HG03439 (cell line): ENCODE data around the gene PTBP1.

Experiments used
- ATAC-seq: cut with Tn5 transposase; IDR thresholded peaks from one replicate; pipeline ENCODE4 v1.9.1; 2021; ENCODE audit warnings: mild to moderate bottlenecking, moderate library complexity; ENCODE audit not compliant: unreplicated experiment

Gene PTBP1

DNA sequence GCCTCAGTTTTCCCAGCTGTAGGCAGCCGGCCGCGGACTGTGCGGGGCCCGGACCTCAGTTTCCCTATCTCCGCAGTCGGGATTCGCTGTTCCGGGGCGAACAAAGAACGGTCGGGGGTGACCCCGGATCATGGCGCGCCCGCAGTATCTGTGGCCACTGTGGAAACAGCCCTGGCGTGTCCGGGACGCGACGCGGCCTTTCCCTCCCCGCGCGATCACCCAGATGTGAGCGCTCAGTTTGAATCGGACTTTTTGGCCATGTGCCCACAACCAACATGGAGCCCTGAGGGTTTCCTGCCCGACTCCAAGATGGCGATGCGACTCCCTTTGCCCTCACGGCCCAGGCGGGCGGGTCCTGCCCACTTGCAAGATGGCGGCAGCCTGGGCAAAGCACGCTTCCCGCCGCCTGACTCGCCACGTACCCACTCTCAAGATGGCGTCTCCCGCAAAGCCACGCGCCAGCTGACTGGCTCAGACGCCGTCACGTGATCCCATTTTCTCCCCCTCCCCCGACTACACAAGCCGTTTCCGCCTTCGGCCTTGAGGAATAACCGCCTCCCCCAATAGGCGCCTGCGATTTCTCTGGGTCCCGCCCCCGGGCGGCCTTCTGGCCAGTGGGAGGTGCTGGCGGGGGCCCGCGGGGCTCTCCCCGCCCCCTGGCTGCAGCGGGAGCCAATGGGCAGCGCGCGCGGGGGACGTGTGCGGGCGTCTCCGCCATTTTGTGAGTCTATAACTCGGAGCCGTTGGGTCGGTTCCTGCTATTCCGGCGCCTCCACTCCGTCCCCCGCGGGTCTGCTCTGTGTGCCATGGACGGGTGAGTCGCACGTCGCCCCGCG is at the start of gene PTBP1:
Gene PTBP1, plus strand, starts transcription at position 761 of the 836 bp plus-strand sequence. Its CDS starts 46 bp downstream, at position 807.
- ATAC-seq: peak; percentile 79

DNA sequence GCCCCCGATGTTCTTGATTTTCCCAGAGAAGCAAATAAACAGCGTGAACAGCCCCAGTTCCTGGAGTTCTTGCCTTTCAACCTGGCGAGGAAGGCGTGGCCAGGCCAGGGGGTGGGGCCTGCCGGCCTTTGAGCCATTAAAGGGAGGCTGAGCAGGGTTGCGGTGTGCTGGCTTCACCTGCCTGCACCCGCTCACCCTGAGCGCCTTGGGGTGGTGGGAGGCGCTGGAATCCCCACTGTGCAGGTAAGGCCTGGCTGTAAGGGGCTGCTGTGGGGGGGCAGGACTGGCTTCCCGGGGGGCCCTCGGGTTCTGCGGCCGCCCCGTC is 49.0 kb upstream of the PTBP1 start:
- no peak for ATAC-seq

DNA sequence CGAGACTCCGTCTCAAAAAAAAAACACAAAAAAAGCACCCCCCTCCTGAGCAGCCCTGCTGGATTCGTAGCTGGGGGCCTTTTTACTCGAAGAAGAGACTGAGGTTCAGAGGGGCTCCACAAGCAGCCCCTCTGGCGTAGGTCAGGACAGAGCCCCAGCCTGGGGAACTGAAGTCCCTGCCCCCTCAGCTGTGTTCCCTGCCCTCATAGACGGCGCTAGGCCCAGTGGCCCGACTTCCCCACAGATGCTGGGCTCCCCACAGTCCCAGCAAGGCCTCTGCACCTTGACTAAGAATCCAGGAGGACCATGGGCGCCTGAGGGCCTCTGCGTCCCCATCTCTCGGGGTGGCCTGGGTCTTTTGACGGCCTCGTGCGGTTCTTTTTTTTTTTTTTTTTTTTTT is 47.4 kb upstream of the PTBP1 start:
- ATAC-seq: no peak

DNA sequence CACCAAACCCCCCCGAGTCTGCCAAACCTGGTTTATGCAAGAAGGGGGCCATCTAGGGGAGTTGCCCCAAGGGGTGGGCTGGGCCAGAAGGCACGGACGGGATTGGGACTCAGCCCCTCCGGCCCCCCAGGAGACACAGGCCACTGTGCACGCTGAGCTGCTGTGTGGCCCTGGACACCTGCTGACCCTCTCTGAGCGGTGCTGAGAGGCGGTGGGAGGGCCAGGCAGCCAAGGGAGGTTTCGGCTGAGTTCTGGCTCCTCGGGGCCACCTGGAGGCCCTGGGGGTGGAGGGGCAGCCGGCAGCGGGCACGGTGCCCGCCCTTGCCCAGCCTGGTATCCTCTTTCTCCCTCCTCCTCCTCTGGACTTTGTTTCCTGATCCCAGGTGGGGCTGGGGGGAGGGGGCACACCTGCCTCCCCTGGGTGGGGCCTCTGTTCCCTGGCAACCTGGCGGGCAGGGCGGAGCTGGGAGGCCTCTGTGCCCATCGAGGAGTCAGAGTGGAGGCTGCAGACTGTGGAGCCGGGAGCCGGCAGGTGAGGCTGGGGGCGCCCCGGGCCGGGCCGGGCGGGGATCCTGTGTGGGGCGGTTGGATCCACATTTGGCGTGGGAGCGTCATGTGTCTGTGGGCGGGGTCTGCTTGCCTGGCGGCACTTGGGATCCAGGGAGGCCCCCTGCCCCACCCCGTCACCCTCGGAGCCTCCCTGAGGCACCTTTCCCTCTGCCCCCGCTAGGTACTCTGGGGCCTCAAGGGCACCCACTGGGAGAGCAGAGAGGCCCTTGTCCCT is 46.4 kb upstream of the PTBP1 start, which contains the start of gene MISP:
Gene MISP, plus strand, starts transcription at position 473 of the 784 bp plus-strand sequence. CDS start 5,835 bp downstream, outside the sequence.
- ATAC-seq: no peak

DNA sequence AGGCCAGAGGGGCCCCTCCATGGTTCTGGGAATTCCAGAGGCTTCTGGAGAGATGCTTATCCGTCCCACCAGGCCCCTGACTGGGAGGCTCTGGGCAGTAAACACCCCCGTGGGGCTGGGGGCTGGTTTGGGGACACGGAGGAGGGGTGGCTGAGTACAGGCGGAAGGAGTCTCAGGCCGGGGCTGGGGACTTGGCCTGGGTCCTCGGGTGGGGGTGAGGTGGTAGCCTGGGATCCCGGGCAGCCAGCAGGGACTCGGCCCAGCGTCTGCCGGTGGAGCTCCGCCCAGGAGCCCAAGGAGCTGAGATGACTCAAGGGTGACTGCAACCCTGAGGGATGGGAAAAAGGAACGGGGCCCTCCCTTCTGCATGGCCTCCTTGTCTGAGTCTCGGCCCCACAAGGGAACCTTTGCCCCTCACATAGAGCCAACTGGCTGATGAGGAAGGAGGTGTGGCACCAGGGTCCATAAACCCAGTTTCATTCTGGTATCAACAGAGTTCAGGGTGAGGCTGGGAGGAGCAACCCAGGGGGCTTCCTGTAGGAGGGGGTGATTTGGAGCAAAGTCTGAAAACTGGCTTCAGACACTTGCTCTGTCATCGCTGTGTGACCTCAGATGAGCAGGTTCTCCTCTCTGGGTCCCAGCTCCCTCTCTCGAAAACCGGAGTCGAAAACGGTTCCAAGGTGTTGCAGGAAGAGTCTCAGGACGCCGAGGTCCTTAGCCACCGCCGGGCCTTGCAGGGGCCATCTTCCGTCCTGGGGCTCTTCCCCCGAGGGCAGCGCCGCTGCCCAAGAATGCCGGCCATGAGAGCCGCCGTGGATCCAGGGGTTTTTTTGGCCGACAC is 45.5 kb upstream of the PTBP1 start:
- no peak for ATAC-seq

DNA sequence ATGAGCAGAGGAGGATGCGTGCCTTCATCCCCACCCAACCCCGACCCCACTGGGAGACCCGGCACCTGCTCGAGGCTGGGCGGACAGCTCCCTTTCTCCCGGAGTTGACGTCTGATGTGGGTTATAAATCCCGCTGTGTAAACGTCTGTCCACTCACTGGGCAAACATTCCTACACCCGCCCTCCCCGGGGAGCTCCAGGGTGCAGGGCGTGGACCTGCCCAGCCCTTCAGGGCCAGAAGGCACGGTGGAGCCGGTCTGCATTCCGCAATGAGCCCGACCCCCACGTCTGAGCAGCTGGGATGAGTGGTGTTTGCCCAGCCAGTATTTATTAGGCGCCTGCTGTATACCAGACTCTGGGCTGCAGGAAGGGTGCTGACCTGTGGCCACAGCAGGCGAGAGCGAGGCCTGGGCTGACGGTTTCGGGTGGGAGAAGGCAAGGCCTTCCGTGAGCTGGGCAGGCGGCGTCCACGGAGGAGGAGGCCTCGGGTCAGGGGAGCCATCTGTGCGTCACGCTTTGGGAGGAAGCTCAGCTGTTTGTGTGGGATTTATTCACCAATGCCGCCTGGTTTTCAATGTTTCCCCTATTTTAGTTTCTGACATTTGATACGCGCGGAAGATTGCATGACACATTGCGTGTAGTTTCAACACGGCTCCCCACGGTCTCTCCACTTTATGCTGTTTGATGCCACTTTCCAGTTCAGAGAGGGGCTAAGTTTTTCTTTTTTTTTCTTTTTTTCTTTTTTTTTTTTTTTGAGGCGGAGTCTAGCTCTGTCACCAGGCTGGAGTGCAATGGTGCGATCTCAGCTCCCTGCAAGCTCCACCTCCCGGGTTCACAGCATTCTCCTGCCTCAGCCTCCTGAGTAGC is 44.4 kb upstream of the PTBP1 start:
- no peak for ATAC-seq

GRCh38 chr19:754530-754929 is 42.7 kb upstream of the PTBP1 start:
- ATAC-seq: no peak

DNA sequence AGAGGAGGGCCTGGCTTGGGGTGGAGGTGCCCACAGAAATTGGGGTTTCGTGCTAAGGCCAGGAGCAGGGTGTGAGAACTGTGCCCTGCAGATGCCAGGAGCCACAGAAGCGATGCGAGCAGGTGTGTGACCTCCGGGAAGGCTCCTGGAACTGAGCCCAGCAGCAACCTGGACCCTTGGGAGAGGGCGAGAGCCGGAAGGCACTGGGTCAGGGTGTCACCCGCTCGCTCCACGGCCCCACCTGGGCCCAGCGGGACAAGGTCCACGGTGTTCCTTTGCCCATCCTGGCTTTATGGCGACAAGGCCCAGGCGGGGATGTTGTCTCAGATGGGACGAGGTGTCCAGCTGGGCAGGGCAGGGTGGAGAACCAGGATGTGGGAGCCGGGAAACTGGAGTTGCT is 42.2 kb upstream of the PTBP1 start:
- ATAC-seq: no peak

- no peak for ATAC-seq
Observed at GRCh38 chr19:756236-756635, 41.0 kb upstream of the PTBP1 start.

GRCh38 chr19:756821-757688 is 40.2 kb upstream of the PTBP1 start:
- ATAC-seq: no peak

- ATAC-seq: no peak
Observed at GRCh38 chr19:757811-758668, 39.2 kb upstream of the PTBP1 start.

GRCh38 chr19:763181-763580 is 34.1 kb upstream of the PTBP1 start:
- ATAC-seq: no peak

DNA sequence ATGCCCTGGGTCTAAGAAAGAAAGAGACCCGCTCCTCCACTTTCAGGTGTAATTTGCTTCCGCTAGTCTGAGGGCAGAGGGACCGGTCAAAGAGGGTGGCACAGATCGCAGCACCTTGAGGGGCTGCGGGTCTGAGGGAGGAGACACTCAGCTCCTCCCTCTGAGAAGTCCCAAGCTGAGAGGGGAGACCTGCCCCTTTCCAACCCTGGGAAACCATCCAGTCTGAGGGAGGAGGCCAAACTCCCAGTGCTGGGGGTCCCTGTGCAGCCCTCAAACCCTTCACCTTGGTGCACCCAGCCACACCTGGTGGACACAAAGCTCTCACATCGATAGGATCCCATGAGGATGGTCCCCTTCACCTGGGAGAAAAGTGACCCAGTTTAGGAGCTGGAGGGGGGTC is 33.4 kb upstream of the PTBP1 start:
- no peak for ATAC-seq

DNA sequence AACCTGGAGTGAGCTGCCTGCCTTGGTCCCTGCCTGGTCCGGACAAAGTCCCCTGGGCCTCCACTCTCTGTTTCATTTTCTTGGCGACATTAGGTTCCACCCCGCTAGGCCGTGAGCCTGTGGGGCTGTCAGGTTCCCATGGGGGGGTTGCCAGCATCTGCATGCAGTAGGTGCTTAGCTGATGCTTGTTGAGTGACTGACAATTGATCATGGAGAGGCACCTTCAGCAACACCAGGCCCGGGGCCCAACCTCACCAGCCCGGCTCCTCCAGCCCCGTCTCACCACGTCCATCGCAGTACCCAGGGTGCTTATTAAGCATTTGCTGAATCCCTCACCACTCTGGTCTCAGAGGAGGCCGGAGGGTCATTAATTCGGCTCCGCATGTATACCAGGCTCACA is 33.0 kb upstream of the PTBP1 start:
- ATAC-seq: no peak

DNA sequence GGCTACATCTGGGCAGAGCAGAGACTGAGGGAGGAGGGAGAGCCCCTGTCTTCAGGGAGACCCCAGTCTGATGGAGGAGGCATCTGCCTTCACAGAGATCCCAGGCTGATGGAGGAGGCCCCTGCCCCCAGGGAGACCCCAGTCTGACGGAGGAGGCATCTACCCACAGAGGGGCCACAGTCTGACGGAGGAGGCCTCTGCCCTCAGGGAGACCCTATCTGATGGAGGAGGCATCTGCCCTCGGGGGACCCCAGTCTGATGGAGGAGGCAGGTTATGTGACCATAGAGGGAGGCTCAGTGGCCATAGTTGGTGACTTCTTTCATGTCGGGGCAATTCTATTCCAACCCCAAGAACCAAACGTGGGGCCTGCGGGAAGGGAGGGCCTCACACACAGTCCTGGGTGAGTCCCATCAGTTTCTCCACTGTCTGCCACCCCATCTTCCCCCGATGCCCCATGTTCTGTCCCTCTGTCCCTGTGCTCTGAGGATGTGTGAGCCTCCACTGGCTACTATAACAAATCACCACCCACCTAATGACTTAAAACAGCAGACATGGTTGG is 32.0 kb upstream of the PTBP1 start:
- ATAC-seq: no peak

GRCh38 chr19:768424-768823 is 28.8 kb upstream of the PTBP1 start:
- no peak for ATAC-seq

- ATAC-seq: no peak
Observed at GRCh38 chr19:769616-770015, 27.6 kb upstream of the PTBP1 start.

- ATAC-seq: no peak
Observed at GRCh38 chr19:771332-771785, 25.9 kb upstream of the PTBP1 start.
